PC-3 (cell line): Measurements from ENCODE around the gene STAT5B. TPM values are rescaled to one million over a fixed set of nuclear protein-coding genes. Genes with fewer than 3 reads are reported as not detected.

Source experiments
- ATAC-seq: fragments of 200-7000 bp; cut with Tn5 transposase; 2 replicates; pipeline ENCODE4 v1.9.1; 2020; ENCODE audit warnings: mild to moderate bottlenecking, moderate library complexity
- BruUV-seq: library from RNA; stranded (reverse); fragments of 400-500 nt; replicated peaks from 2 replicates; lab custom pipeline; 2021; lab: Mats Ljungman, UMichigan
- CTCF ChIA-PET: fragments of 300-600 bp; sonication (Branson Sonifier 250); formaldehyde crosslinking; loops from one replicate; lab custom pipeline; 2022; ENCODE audit warnings: antibody characterized with exemption; lab: Charles Lee
- POLR2A ChIA-PET: fragments of 300-600 bp; sonication (Branson Sonifier 250); formaldehyde crosslinking; loops from one replicate; lab custom pipeline; 2022; ENCODE audit warnings: antibody characterized with exemption; ENCODE audit not compliant: unreplicated experiment; lab: Charles Lee
- DNase-seq: peaks from one replicate; pipeline ENCODE4 v3.0.0-alpha.2; 2015
- H2AFZ ChIP-seq: fragments of 300-600 bp; sonication (generic); 2 replicates; pipeline ENCODE4 v1.6.0; 2016; ENCODE audit warnings: antibody characterized with exemption, low read length
- H3F3A ChIP-seq: fragments of 300-600 bp; sonication (generic); one replicate; pipeline ENCODE4 v1.6.0; 2017; ENCODE audit warnings: antibody characterized with exemption, low read length, control low read depth, mild to moderate bottlenecking; ENCODE audit not compliant: unreplicated experiment
- H3K27ac ChIP-seq: fragments of 300-600 bp; sonication (generic); 2 replicates; pipeline ENCODE4 v1.5.1; 2016; ENCODE audit warnings: mild to moderate bottlenecking, low read length
- H3K27me3 ChIP-seq: fragments of 300-600 bp; sonication (generic); 2 replicates; pipeline ENCODE4 v1.6.1; 2016; ENCODE audit warnings: low read length, mixed read lengths
- H3K36me3 ChIP-seq: fragments of 300-600 bp; sonication (generic); 2 replicates; pipeline ENCODE4 v1.6.1; 2016; ENCODE audit warnings: low read depth, mixed run types, low read length, mixed read lengths
- H3K4me1 ChIP-seq: fragments of 300-600 bp; sonication (generic); 2 replicates; pipeline ENCODE4 v1.5.1; 2016; ENCODE audit warnings: low read length; ENCODE audit not compliant: insufficient read depth
- H3K4me2 ChIP-seq: fragments of 300-600 bp; sonication (generic); 2 replicates; pipeline ENCODE4 v1.6.0; 2016; ENCODE audit warnings: low read length
- H3K4me3 ChIP-seq: fragments of 300-600 bp; sonication (generic); 2 replicates; pipeline ENCODE4 v1.5.1; 2016; ENCODE audit warnings: mild to moderate bottlenecking, low read length, mixed read lengths
- H3K79me2 ChIP-seq: fragments of 300-600 bp; sonication (generic); 2 replicates; pipeline ENCODE4 v1.6.1; 2017; ENCODE audit warnings: low read length, mixed read lengths
- H3K9ac ChIP-seq: fragments of 300-600 bp; sonication (generic); 2 replicates; pipeline ENCODE4 v1.6.0; 2016; ENCODE audit warnings: mild to moderate bottlenecking, low read length
- H3K9me2 ChIP-seq: fragments of 300-600 bp; sonication (generic); replicated peaks from 2 replicates; pipeline ENCODE4 v1.6.1; 2016; ENCODE audit warnings: mixed run types, low read length, mixed read lengths
- H3K9me3 ChIP-seq: fragments of 300-600 bp; sonication (generic); 2 replicates; pipeline ENCODE4 v1.6.1; 2016; ENCODE audit warnings: low read length, mixed read lengths
- H4K20me1 ChIP-seq: fragments of 300-600 bp; sonication (generic); 2 replicates; pipeline ENCODE4 v1.6.1; 2016; ENCODE audit warnings: low read length, mixed read lengths
- CTCF ChIP-seq: fragments of 300-600 bp; sonication (generic); conservative IDR thresholded peaks from 2 replicates; pipeline ENCODE4 v1.5.1; 2017; ENCODE audit warnings: antibody characterized with exemption, low read depth, mild to moderate bottlenecking, low read length
- EZH2 ChIP-seq: fragments of 300-600 bp; sonication (generic); IDR thresholded peaks from one replicate; pipeline ENCODE4 v1.6.1; 2017; ENCODE audit warnings: antibody characterized with exemption, mild to moderate bottlenecking, low read length; ENCODE audit not compliant: unreplicated experiment
- EZH2phosphoT487 ChIP-seq: fragments of 300-600 bp; sonication (generic); IDR thresholded peaks from 2 replicates; pipeline ENCODE4 v1.6.1; 2018; ENCODE audit warnings: mild to moderate bottlenecking, antibody characterized with exemption, low read length, borderline replicate concordance
- intact Hi-C: fragments of 100-400 bp; cut with micrococcal nuclease; formaldehyde crosslinking; loops from 2 replicates; pipeline ENCODE4 v1.9.0; 2023
- total RNA-seq: library from RNA; depleted of rRNA; stranded (reverse); fragments of >200 nt; gene quantifications from 2 replicates; pipeline ENCODE4 v1.2.3, GENCODE V29; 2014

Gene STAT5B
- total RNA-seq, 1 experiment from 2014 or later = not detected

DNA sequence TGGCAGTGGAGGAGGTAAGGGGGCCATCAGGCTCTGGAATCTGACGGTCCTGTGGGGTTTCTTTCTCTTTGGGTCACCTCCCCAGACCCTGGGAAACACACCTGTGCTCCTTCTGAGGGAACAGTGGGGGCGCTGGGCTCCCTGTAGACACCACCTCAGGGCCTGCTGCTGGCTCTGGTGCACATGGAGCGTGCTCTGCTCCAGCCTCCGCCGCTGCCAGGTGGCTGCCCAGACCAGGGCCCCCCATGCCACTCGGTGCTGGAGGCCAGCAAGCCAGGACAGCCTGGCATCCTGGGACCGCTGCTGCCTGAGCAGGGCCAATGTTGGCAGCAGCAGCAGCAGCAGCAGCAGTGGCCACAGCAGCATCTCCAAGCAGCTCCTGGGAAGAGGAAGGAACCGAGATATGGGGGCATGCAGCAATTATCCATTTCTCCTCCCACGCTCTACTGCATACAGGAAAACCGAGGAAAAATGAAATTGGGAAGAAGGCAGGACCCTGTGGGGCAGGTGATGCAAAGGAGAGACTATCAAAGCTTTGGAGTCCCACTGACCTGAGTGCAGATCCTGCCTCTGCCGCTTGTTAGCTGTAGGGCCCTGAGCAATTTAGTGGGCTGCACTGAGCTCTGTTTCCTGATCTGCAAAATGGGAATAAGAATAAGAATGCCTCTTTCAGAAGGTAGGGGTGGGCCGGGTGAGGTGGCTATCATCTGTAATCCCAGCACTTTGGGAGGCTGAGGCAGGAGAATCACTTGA is 82.8 kb downstream of the STAT5B start:
- no peak overlapping the region for H3K9ac ChIP-seq
- H3F3A ChIP-seq = no peaks in the 10 kb centered on the region
- TF ChIP-seq CTCF = no peak
- TF ChIP-seq EZH2 = no peak
- TF ChIP-seq EZH2phosphoT487 = no peak
- no peak overlapping the region for H2AFZ ChIP-seq
- H3K9me3 ChIP-seq = no peaks in the 10 kb centered on the region
- no peak overlapping the region for H3K4me2 ChIP-seq
- no peak overlapping the region for H3K27ac ChIP-seq
- no peaks in the 10 kb centered on the region for H3K9me2 ChIP-seq
- H3K4me3 ChIP-seq = no peak overlapping the region
- BruUV-seq = no TSS peak
- DNase-seq (no peak), ATAC-seq (no peak)
- intact Hi-C loops = no loop called here
- ChIA-PET CTCF (no interaction called here), POLR2A (no interaction called here)
- H3K36me3 ChIP-seq = no peaks in the 10 kb centered on the region
- H3K4me1 ChIP-seq = no peaks in the 10 kb centered on the region
- no peaks in the 10 kb centered on the region for H4K20me1 ChIP-seq
- no peaks in the 10 kb centered on the region for H3K27me3 ChIP-seq
- H3K79me2 ChIP-seq = no peaks in the 10 kb centered on the region

DNA sequence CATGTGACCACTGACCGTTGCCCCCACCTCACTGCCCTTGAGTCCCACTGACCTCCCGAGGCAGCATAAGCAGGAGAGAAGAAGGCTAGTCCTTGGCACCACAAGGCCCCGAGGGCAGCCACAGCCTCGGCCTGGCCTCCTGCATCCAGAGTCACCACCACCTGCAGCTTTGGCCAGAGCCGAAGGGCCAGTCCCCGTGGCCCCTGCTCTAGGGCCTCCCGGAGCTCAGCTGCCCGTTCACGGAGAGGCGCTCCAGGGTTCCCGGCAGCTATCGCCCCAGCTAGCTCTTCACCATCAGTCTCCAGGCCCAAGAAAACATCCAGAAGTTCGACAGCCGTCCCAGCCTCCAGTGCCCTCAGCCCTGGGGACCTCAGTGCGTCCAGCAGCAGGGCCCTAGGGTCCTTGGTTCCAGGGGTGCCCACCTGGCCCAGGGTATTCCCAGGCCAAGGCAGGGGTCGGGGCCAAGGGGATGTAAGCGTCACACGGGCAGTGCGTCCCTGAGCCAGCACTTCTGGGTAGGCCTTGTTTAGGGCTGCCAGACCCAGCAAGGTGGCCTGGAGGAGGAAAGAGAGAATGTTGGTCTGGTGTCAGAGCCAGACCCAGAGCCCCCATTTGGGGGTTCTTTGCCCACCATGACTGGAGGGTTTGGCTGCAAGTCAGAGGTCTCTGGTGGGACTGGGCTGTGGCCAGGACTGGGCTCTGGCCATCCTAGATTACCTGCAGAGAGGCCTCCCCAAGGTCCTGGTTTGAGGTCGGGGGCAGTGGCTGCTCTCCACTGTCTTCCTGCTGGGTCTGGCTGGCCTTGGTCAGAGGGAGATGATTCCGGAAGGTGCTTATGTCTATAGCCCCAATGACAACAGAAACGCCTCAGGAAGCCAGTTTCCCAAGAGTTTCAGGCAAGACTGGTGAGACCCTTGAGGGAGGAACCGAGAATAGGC is 83.7 kb downstream of the STAT5B start:
- Histone ChIP-seq H3K4me1 (no peaks in the 10 kb centered on the region), H3K27me3 (no peaks in the 10 kb centered on the region), H2AFZ (no peak overlapping the region), H3K4me2 (no peak overlapping the region), H3K9me3 (no peaks in the 10 kb centered on the region), H3F3A (no peaks in the 10 kb centered on the region), H3K9me2 (no peaks in the 10 kb centered on the region), H3K4me3 (no peak overlapping the region), H3K27ac (no peak overlapping the region), H3K36me3 (no peaks in the 10 kb centered on the region), H3K79me2 (no peaks in the 10 kb centered on the region), H4K20me1 (no peaks in the 10 kb centered on the region), H3K9ac (no peak overlapping the region)
- no TSS peak for BruUV-seq
- CTCF ChIA-PET = no interaction called here
- TF ChIP-seq CTCF (no peak), EZH2 (no peak), EZH2phosphoT487 (no peak)
- ATAC-seq (no peak), DNase-seq (no peak)
- intact Hi-C loops = no loop called here
- POLR2A ChIA-PET = no interaction called here

DNA sequence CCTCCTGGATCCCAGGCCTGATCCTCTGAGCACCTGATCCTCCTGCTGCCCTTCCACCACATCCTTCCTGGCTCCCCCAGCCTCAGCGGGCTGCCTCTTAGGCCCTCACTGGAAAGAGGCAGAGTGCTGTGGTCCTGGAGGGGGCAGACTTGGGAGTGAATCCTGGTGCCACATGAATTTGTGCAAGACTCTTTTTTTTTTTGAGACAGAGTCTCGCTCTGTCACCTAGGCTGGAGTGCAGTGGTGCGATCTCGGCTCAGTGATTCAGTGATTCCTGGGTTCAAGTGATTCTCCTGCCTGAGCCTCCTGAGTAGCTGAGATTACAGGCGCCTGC is 84.9 kb downstream of the STAT5B start:
- H3K79me2 ChIP-seq = no peaks in the 10 kb centered on the region
- no peak overlapping the region for H3K9ac ChIP-seq
- H2AFZ ChIP-seq = no peak overlapping the region
- H3K4me2 ChIP-seq = no peak overlapping the region
- H3F3A ChIP-seq = no peaks in the 10 kb centered on the region
- ATAC-seq = no peak
- POLR2A ChIA-PET = no interaction called here
- H3K36me3 ChIP-seq = no peaks in the 10 kb centered on the region
- no peaks in the 10 kb centered on the region for H3K27me3 ChIP-seq
- CTCF ChIA-PET = no interaction called here
- H3K9me2 ChIP-seq = no peaks in the 10 kb centered on the region
- TF ChIP-seq EZH2 (no peak), CTCF (no peak)
- no peaks in the 10 kb centered on the region for H4K20me1 ChIP-seq
- H3K27ac ChIP-seq = no peak overlapping the region
- intact Hi-C loops = no loop called here
- BruUV-seq = no TSS peak
- no peaks in the 10 kb centered on the region for H3K9me3 ChIP-seq
- no peaks in the 10 kb centered on the region for H3K4me1 ChIP-seq
- DNase-seq = no peak
- H3K4me3 ChIP-seq = no peak overlapping the region
